Activated CD8-positive, alpha-beta memory T cell treated with anti-CD3 and anti-CD28 coated beads, Interleukin-2, amount 50 U/mL, for 1 hour (primary cell): ENCODE results near the gene SPATA31D3.
"Not testable (repeated sequence)": the region's sequence is repeated elsewhere in the genome, so short reads cannot be mapped to it uniquely, and the experiment has no call there.

ENCODE experiments used
- DNase-seq: peaks from one replicate; pipeline ENCODE4 v3.0.0-alpha.2; 2020; ENCODE audit errors: extremely low read depth

The SPATA31D3 gene

GRCh38 chr9:81943393-81943792 lies at the start of gene SPATA31D3:
Gene SPATA31D3, plus strand, starts transcription at chr9:81943500. Its CDS starts 86 bp downstream, at chr9:81943586.
- not testable (repeated sequence) for DNase-seq

DNA sequence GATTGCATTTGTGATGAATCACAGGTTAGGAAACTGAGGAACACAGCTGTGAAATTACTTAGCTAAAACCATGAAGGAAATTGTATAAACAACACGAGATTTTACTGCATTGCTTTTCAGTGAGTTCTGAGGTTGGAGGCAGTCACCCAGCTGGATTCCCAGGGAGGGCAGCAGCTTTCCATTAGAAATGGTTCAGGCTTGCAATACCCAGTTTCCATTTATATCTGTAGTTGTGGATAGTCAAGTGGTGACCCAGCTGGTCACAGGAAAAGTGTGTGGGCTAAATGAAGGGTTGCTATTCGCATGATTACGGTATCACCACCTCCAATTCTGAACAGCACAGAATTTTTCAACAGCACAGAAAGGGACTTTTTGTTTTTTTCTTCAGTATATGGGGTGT lies 49.4 kb upstream of the SPATA31D3 start:
- no peak for DNase-seq

- DNase-seq = no peak
Measured at GRCh38 chr9:81894891-81895290, 48.4 kb upstream of the SPATA31D3 start.

DNA sequence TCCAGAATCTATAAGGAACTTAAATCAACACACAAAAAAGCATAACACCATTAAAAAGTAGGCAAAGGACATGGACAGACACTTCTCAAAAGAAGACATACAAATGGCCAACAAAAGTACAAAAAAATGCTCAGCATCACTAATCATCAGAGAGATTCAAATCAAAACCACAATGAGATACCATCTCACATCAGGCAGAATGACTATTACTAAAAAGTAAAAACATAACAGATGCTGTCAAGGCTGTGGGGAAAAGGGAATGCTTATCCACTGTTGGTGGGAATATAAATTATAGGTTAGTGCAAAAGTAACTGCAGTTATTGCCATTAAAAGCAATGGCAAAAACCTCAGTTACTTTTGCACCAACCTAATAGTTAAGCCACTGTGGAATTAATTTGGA lies 47.2 kb upstream of the SPATA31D3 start:
- DNase-seq = no peak

GRCh38 chr9:81898851-81899250 lies 44.4 kb upstream of the SPATA31D3 start:
- DNase-seq = no peak

DNA sequence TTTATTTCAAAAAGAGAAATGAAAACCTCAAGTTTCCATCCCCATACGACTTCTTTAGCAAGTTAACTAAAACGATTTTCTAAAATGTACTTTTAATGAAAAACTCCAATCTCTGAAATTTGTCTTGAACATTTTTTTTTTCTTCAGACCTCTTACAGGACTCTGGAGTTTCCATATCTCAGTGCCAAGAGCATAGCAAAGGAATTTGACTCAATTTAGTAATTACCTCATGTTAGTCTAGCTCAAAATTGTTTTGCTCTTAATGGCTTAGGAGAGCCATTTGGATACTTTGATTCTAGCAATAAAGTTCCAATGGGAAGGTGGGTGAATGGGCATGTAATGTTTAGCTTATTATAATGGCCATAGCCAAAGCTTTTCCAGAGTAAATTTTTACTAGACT lies 41.1 kb upstream of the SPATA31D3 start:
- DNase-seq = no peak

DNA sequence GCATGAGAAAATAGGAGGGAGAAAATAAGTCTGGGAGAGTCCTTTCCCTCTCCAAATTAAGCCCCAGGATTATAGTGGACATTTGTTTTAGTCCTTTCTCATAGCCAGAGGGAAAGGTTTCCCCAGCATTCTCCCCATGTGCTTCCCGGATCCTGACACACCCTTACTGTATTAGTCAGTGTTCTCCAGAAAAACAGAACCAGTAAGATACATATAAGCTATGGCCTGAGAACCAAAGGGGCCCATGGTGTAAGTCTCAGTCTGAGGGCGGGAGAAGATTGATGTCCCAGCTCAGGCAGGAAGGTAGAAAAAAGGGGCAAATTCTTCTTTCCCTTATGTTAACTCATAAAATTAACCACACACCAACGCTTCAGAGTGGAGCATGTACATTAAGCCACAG lies 40.7 kb upstream of the SPATA31D3 start:
- DNase-seq = no peak

DNA sequence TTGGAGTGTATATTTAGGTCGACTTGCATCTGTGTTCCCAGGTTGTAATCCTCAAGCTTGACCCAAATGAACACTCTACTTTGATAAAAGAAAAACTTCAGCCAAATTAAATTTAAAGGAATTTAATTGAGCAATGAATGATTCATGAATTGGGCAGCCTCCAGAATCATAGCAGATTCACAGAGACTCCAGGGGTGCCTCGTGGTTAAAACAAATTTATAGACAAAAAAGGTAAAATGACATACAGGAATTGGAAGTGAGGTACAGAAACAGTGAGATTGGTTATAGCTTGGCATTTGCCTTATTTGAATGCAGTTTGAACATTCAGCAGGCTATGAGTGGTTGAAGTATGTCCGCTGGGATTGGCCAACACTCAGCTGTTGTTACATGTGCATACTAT lies 36.6 kb upstream of the SPATA31D3 start:
- no peak for DNase-seq

DNA sequence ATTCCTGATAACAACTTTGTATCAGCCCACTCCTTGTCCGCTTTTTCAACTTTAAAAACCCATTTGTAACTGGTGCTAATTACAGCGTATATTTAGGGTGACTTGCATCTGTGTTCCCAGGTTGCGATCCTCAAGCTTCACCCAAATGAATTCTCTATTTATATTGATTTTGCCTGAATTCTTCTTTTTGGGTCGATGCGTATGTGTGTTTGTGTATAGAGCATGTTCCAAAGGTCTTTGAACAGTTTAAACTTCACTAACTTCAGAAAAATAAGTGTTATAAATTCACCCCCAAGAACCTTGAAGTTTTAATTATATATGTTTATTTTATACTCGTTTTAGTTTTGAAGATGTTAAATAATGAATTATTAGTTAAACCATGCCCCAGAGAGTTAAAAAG lies 31.2 kb upstream of the SPATA31D3 start:
- DNase-seq = no peak

- DNase-seq = no peak
Measured at GRCh38 chr9:81915801-81916505, 27.3 kb upstream of the SPATA31D3 start.

- not testable (repeated sequence) for DNase-seq
Measured at GRCh38 chr9:81918507-81918906, 24.8 kb upstream of the SPATA31D3 start.

DNA sequence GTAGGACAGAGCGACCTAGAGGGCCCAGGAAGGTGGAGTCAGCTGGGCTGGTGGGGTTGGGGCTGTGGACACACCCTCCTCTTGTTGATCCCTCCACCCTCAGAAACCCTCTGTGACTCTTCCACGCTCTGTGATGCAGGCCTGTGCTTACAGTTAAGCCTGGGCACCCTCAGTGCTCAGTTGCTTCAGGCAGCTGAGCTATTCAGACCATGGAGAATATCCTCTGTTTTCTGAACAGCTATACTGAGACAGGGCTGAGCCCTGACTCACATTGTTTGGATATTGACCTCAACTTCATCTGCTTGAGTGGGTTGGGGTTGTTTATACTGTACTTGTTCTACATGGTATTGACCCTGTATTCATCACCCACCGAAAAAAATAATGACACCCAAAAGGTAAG lies 15.0 kb upstream of the SPATA31D3 start, which contains the start of gene SPATA31D4:
Gene SPATA31D4, plus strand, starts transcription at position 124 of the 400 bp plus-strand sequence. Its CDS starts 86 bp downstream, at position 210.
- not testable (repeated sequence) for DNase-seq

- not testable (repeated sequence) for DNase-seq
Measured at GRCh38 chr9:81930147-81930546, 13.2 kb upstream of the SPATA31D3 start.

GRCh38 chr9:81933547-81933946 lies 9.8 kb upstream of the SPATA31D3 start:
- not testable (repeated sequence) for DNase-seq

GRCh38 chr9:81948650-81949049 lies 5.3 kb downstream of the SPATA31D3 start:
- DNase-seq = not testable (repeated sequence)

GRCh38 chr9:81953096-81953495 lies 9.8 kb downstream of the SPATA31D3 start:
- DNase-seq = no peak

GRCh38 chr9:81955625-81956024 lies 12.3 kb downstream of the SPATA31D3 start:
- no peak for DNase-seq

DNA sequence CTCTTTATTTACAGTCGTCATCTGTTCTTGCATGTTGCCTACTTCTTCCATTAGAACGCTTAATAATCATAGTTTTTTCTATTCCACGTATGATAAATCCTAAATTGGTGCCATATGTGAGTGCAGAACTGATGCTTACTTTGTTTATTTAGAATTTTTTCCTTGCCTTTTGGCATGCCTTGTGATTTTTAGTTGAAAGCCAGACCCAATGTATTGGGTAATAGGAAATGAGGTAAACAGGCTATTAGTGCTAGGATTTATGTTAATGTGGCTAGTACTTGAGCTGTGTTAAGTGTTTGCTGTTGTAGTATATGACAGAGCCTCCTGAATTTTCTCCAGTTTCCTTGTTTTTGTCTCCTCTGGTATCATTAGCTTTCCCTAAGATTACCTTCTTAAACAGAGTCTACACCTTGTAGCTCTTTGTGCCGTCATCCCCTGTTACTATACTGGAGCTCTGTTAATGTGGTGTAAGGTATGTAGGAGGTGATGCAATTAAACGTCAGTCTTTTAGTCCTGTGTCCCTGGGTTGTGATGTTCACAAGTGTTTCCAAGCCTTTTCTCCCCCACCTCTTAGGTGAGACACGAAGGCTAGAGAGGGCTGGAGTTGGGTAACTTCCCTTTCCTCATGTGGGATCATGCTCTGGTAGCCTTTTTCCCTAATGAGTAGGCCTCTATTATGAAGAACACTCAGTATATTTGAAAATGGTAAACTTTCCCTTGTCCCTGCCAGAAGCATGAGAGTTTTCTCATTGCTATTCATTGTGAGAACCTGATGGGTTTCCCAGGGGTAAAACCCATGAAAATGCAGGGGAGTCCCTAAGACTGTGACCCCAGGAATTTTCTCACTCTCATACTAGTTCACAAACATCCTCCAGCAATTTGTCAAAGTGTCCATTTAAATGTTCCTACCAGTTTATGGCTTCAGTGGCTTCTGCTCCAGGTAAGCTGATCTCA lies 21.2 kb downstream of the SPATA31D3 start:
- DNase-seq = no peak

- DNase-seq = no peak
Measured at GRCh38 chr9:81968026-81968425, 24.7 kb downstream of the SPATA31D3 start.

DNA sequence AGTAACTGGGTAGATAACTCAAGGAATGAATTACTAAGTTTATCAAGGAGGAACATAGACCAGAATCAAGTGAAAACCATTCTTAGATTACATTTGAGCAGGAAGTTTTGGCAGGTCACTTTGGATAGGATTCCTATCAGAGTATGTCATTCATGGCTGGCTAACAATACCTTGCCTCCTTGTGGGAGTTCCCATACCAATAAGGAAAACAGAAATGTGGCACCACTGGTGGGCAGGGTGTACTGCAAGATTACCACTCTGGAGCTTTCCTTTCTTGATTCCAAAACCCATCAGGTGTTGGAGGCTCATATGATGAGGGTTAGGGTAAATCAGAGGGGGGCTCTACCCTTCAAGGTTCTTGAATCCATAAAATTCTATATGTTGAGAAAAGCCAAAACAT lies 26.7 kb downstream of the SPATA31D3 start:
- DNase-seq = no peak

- no peak for DNase-seq
Measured at GRCh38 chr9:81971727-81972126, 28.4 kb downstream of the SPATA31D3 start.

DNA sequence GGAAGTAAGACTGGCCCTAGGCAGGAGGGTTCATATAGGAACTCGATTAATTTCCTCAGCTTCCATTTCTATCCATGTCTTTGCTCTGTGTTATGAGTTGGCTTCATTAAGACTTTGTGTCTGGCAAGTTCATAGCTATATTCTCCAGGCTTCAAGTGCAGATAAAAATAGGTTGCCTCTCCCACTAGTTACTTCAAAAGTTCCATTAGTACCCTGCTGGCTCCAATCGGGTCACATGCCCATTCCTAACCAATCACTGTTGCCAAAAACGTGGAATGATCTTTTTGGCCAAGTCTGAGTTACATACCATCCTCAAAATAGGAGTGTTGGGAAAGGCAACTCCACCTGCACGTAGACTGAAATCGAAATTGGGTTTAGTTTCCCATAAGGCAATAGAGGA lies 31.5 kb downstream of the SPATA31D3 start:
- no peak for DNase-seq

DNA sequence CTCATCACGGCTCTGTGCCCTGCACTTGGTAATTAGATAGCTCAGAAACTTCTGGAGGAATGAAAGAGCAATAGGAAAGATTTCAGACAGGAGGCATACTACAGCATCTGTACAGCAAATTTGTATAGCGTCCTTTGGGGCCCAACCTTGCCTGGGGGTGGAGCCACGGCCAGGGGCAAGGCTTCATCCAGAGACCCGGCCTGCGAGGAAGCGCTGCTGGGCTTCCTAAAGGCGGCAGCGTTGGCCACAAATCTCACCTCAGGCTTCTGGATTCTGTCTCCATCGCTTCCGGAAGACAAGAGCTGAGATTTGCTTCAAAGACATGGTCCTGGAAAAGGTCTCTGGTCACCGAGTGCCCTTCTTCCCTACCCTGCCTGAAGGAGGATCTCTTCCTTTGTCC lies 33.1 kb downstream of the SPATA31D3 start:
- no peak for DNase-seq
